Keratinocyte (primary cell): ENCODE data around the gene FJX1. TPM values are rescaled to one million over a fixed set of nuclear protein-coding genes. Genes with fewer than 3 reads are reported as not detected.
A peak's percentile ranks its signal among the peaks of the same experiment; 100 is the strongest.

ENCODE experiments used
- DNase-seq: peaks from one replicate; pipeline ENCODE4 v3.0.0-alpha.2; 2011; ENCODE audit warnings: low read depth, missing footprints, low spot score
- FAIRE-seq: peaks from 2 replicates; lab custom pipeline; 2011; peaks lifted over from hg19 to GRCh38; lab: Jason Lieb, UNC
- H2AFZ ChIP-seq: 2 replicates; pipeline ENCODE4 v1.6.0; 2012; ENCODE audit warnings: low read length, control low read depth, inconsistent platforms; ENCODE audit not compliant: control insufficient read depth
- H3K27ac ChIP-seq: 2 replicates; pipeline ENCODE4 v1.5.1; 2011; ENCODE audit warnings: low read length; ENCODE audit not compliant: control insufficient read depth, insufficient read depth
- H3K27me3 ChIP-seq: 3 replicates; pipeline ENCODE4 v1.6.0; 2011; ENCODE audit warnings: low read length; ENCODE audit not compliant: control insufficient read depth, insufficient read depth; ENCODE audit errors: extremely low read depth
- H3K36me3 ChIP-seq, 2 experiments: 2 replicates in 1 of 2; 3 replicates in 1 of 2; pipeline ENCODE4 v1.5.1; 2011; ENCODE audit warnings: low read length in 2 of 2, mild to moderate bottlenecking in 1 of 2; ENCODE audit not compliant: control insufficient read depth in 2 of 2, insufficient read depth in 2 of 2; ENCODE audit errors: extremely low read depth in 1 of 2
- H3K4me1 ChIP-seq: 3 replicates; pipeline ENCODE4 v1.5.1; 2011; ENCODE audit warnings: low read length; ENCODE audit not compliant: control insufficient read depth, insufficient read depth; ENCODE audit errors: extremely low read depth
- H3K4me2 ChIP-seq: 3 replicates; pipeline ENCODE4 v1.6.0; 2011; ENCODE audit warnings: low read depth, low read length; ENCODE audit not compliant: control insufficient read depth, insufficient read depth; ENCODE audit errors: extremely low read depth
- H3K4me3 ChIP-seq, 3 experiments: fragments of 200-600 bp in 1 of 3; sonication (generic) in 1 of 3; 2 replicates in 2 of 3; 3 replicates in 1 of 3; pipeline ENCODE4 v1.5.1; 2011 to 2016; ENCODE audit warnings: low read length in 3 of 3, mild to moderate bottlenecking in 3 of 3, control low read depth in 2 of 3, inconsistent platforms in 1 of 3, low read depth in 1 of 3, mixed read lengths in 1 of 3, mixed run types in 1 of 3, moderate library complexity in 1 of 3; ENCODE audit not compliant: control insufficient read depth in 2 of 3, insufficient read depth in 2 of 3; ENCODE audit errors: extremely low read depth in 1 of 3
- H3K79me2 ChIP-seq: 2 replicates; pipeline ENCODE4 v1.6.0; 2012; ENCODE audit warnings: low read length; ENCODE audit not compliant: control insufficient read depth, insufficient read depth
- H3K9ac ChIP-seq: 3 replicates; pipeline ENCODE4 v1.6.0; 2011; ENCODE audit warnings: low read length; ENCODE audit not compliant: control insufficient read depth, insufficient read depth; ENCODE audit errors: extremely low read depth
- H3K9me1 ChIP-seq: 3 replicates; pipeline ENCODE4 v1.6.0; 2011; ENCODE audit warnings: low read length; ENCODE audit not compliant: control insufficient read depth, insufficient read depth; ENCODE audit errors: extremely low read depth
- H3K9me3 ChIP-seq: 2 replicates; pipeline ENCODE4 v1.5.1; 2012; ENCODE audit warnings: low read depth, low read length; ENCODE audit not compliant: control insufficient read depth
- H4K20me1 ChIP-seq: 3 replicates; pipeline ENCODE4 v1.6.0; 2011; ENCODE audit warnings: low read length; ENCODE audit not compliant: control insufficient read depth, insufficient read depth; ENCODE audit errors: extremely low read depth
- CTCF ChIP-seq, 3 experiments: IDR thresholded peaks in 1 of 3; conservative IDR thresholded peaks in 1 of 3; optimal IDR thresholded peaks in 1 of 3; 2 replicates in 2 of 3; 3 replicates in 1 of 3; pipeline versions ENCODE3 to v1.5.1; 2011; ENCODE audit warnings: low read length in 3 of 3, mild to moderate bottlenecking in 3 of 3, moderate library complexity in 2 of 3, control low read depth in 1 of 3, inconsistent platforms in 1 of 3; ENCODE audit not compliant: insufficient read depth in 2 of 3; ENCODE audit errors: extremely low read depth in 1 of 3
- EZH2 ChIP-seq: IDR thresholded peaks from one replicate; pipeline ENCODE4 v1.6.1; 2012; ENCODE audit warnings: inconsistent platforms, mild to moderate bottlenecking, low read length, moderate library complexity
- dilution Hi-C: fragments of 300-500 bp; cut with MboI; formaldehyde crosslinking; loops from one replicate; pipeline ENCODE4 v1.7.0; 2020; ENCODE audit warnings: low sequenced_read_pairs; ENCODE audit not compliant: extremely low pct_ligation_motif_present
- polyA plus RNA-seq, 5 experiments: library from polyadenylated mRNA; depleted of rRNA in 3 of 5; stranded (reverse) in 3 of 5; stranded (forward) in 1 of 5; unstranded in 1 of 5; fragments of >200 nt; gene quantifications; 1 replicate in 1 of 5; 2 replicates in 3 of 5; 3 replicates in 1 of 5; pipeline versions ENCODE4 v1.2.1 to v1.2.3, GENCODE V29; 2011 to 2012; ENCODE audit warnings: missing spikeins in 2 of 5, low read depth in 1 of 5, low replicate concordance in 1 of 5

FJX1 gene
- polyA plus RNA-seq, 1 donor (not counting 4 experiments of a cell fraction or from before 2014, with no cell fraction given): 19.7 TPM

GRCh38 chr11:35617316-35617686, 959 bp upstream of the FJX1 start:
- H2AFZ ChIP-seq: peak overlapping the region; percentile 48
- H3K36me3 ChIP-seq: peaks cover 0 to 10% of the 10 kb centered on the region in 2 experiments

GRCh38 chr11:35618497-35619115, 346 bp downstream of the FJX1 start:
- H3K9me3 ChIP-seq: no peaks in the 10 kb centered on the region
- H3K4me1 ChIP-seq: peaks cover 53% of the 10 kb centered on the region
- H3K9me1 ChIP-seq: no peaks in the 10 kb centered on the region
- H3K36me3 ChIP-seq: peaks cover 0 to 10% of the 10 kb centered on the region in 2 experiments
- H3K79me2 ChIP-seq: peaks cover 32% of the 10 kb centered on the region
- peak overlapping the region; percentile 95 for H3K27ac ChIP-seq
- TF ChIP-seq EZH2 (no peak), CTCF (optimal IDR thresholded peaks at IDR 0.05 in 1 of 3, IDR thresholded peaks at IDR 0.05 in 1 of 3, conservative IDR thresholded peaks at IDR 0.05 in 1 of 3; ENCODE audit: extremely low read depth in 1 of 3, insufficient read depth in 2 of 3, low read length in 3 of 3) (no peak)
- H3K4me3 ChIP-seq: peak overlapping the region; percentile 56 to 91 (median 89)
- peak overlapping the region; percentile 91 for H3K9ac ChIP-seq
- peak overlapping the region; percentile 100 for H3K4me2 ChIP-seq
- H4K20me1 ChIP-seq: no peaks in the 10 kb centered on the region
- H2AFZ ChIP-seq: no peak overlapping the region
- no peak for FAIRE-seq
- dilution Hi-C loops: loop anchor here (25.0 kb wide), 1 partner anchor 194 kb away; no protein-coding TSS in a partner anchor
- DNase-seq: no peak
- H3K27me3 ChIP-seq: no peaks in the 10 kb centered on the region

More at GRCh38 chr11:35617316-35617686, 959 bp upstream of the FJX1 start:
- H3K9ac ChIP-seq: peak overlapping the region; percentile 91
- FAIRE-seq: no peak
- peak overlapping the region; percentile 95 for H3K27ac ChIP-seq
- TF ChIP-seq EZH2 (no peak), CTCF (optimal IDR thresholded peaks at IDR 0.05 in 1 of 3, IDR thresholded peaks at IDR 0.05 in 1 of 3, conservative IDR thresholded peaks at IDR 0.05 in 1 of 3; ENCODE audit: extremely low read depth in 1 of 3, insufficient read depth in 2 of 3, low read length in 3 of 3) (no peak)
- peaks cover 32% of the 10 kb centered on the region for H3K79me2 ChIP-seq
- peak overlapping the region; percentile 50 to 91 (median 56) for H3K4me3 ChIP-seq
- no peaks in the 10 kb centered on the region for H3K9me3 ChIP-seq
- dilution Hi-C loops: loop anchor here (25.0 kb wide), 1 partner anchor 195 kb away; no protein-coding TSS in a partner anchor
- no peaks in the 10 kb centered on the region for H4K20me1 ChIP-seq
- H3K27me3 ChIP-seq: no peaks in the 10 kb centered on the region
- H3K4me2 ChIP-seq: peak overlapping the region; percentile 68
- DNase-seq: no peak
- H3K4me1 ChIP-seq: peaks cover 40% of the 10 kb centered on the region
- no peaks in the 10 kb centered on the region for H3K9me1 ChIP-seq
